ENCODE data around the gene DPY30.

GRCh38 chr2:32061973-32062861, 22.6 kb upstream of the DPY30 start:
- TF ChIP-seq CTCF (conservative IDR thresholded peaks at IDR 0.05; ENCODE audit: low read depth in 2 of 2) (no peak), EZH2 (IDR thresholded peaks at IDR 0.05; ENCODE audit: low read depth, unreplicated experiment) (no peak), POLR2AphosphoS5 (IDR thresholded peaks at IDR 0.05; ENCODE audit: low read depth) (no peak), EZH2phosphoT487 (IDR thresholded peaks at IDR 0.05; ENCODE audit: unreplicated experiment) (no peak), JUNB (IDR thresholded peaks at IDR 0.05; ENCODE audit: unreplicated experiment) (no peak), ZNF331 (CRISPR knock-in tag; IDR thresholded peaks at IDR 0.05; ENCODE audit: low read depth) (no peak), NANOG (IDR thresholded peaks at IDR 0.05; ENCODE audit: borderline replicate concordance) (no peak), ZNF114 (CRISPR knock-in tag; IDR thresholded peaks at IDR 0.05) (no peak), ETS1 (IDR thresholded peaks at IDR 0.05) (no peak)
- TF ChIP-seq, protein P1, sequence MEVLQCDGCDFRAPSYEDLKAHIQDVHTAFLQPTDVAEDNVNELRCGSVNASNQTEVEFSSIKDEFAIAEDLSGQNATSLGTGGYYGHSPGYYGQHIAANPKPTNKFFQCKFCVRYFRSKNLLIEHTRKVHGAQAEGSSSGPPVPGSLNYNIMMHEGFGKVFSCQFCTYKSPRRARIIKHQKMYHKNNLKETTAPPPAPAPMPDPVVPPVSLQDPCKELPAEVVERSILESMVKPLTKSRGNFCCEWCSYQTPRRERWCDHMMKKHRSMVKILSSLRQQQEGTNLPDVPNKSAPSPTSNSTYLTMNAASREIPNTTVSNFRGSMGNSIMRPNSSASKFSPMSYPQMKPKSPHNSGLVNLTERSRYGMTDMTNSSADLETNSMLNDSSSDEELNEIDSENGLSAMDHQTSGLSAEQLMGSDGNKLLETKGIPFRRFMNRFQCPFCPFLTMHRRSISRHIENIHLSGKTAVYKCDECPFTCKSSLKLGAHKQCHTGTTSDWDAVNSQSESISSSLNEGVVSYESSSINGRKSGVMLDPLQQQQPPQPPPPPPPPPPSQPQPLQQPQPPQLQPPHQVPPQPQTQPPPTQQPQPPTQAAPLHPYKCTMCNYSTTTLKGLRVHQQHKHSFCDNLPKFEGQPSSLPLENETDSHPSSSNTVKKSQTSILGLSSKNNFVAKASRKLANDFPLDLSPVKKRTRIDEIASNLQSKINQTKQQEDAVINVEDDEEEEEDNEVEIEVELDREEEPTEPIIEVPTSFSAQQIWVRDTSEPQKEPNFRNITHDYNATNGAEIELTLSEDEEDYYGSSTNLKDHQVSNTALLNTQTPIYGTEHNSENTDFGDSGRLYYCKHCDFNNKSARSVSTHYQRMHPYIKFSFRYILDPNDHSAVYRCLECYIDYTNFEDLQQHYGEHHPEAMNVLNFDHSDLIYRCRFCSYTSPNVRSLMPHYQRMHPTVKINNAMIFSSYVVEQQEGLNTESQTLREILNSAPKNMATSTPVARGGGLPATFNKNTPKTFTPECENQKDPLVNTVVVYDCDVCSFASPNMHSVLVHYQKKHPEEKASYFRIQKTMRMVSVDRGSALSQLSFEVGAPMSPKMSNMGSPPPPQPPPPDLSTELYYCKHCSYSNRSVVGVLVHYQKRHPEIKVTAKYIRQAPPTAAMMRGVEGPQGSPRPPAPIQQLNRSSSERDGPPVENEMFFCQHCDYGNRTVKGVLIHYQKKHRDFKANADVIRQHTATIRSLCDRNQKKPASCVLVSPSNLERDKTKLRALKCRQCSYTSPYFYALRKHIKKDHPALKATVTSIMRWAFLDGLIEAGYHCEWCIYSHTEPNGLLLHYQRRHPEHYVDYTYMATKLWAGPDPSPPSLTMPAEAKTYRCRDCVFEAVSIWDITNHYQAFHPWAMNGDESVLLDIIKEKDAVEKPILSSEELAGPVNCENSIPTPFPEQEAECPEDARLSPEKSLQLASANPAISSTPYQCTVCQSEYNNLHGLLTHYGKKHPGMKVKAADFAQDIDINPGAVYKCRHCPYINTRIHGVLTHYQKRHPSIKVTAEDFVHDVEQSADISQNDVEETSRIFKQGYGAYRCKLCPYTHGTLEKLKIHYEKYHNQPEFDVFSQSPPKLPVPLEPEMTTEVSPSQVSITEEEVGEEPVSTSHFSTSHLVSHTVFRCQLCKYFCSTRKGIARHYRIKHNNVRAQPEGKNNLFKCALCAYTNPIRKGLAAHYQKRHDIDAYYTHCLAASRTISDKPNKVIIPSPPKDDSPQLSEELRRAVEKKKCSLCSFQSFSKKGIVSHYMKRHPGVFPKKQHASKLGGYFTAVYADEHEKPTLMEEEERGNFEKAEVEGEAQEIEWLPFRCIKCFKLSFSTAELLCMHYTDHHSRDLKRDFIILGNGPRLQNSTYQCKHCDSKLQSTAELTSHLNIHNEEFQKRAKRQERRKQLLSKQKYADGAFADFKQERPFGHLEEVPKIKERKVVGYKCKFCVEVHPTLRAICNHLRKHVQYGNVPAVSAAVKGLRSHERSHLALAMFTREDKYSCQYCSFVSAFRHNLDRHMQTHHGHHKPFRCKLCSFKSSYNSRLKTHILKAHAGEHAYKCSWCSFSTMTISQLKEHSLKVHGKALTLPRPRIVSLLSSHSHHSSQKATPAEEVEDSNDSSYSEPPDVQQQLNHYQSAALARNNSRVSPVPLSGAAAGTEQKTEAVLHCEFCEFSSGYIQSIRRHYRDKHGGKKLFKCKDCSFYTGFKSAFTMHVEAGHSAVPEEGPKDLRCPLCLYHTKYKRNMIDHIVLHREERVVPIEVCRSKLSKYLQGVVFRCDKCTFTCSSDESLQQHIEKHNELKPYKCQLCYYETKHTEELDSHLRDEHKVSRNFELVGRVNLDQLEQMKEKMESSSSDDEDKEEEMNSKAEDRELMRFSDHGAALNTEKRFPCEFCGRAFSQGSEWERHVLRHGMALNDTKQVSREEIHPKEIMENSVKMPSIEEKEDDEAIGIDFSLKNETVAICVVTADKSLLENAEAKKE (CRISPR knock-in tag; IDR thresholded peaks at IDR 0.05): no peak
- TF ChIP-seq, protein P2, sequence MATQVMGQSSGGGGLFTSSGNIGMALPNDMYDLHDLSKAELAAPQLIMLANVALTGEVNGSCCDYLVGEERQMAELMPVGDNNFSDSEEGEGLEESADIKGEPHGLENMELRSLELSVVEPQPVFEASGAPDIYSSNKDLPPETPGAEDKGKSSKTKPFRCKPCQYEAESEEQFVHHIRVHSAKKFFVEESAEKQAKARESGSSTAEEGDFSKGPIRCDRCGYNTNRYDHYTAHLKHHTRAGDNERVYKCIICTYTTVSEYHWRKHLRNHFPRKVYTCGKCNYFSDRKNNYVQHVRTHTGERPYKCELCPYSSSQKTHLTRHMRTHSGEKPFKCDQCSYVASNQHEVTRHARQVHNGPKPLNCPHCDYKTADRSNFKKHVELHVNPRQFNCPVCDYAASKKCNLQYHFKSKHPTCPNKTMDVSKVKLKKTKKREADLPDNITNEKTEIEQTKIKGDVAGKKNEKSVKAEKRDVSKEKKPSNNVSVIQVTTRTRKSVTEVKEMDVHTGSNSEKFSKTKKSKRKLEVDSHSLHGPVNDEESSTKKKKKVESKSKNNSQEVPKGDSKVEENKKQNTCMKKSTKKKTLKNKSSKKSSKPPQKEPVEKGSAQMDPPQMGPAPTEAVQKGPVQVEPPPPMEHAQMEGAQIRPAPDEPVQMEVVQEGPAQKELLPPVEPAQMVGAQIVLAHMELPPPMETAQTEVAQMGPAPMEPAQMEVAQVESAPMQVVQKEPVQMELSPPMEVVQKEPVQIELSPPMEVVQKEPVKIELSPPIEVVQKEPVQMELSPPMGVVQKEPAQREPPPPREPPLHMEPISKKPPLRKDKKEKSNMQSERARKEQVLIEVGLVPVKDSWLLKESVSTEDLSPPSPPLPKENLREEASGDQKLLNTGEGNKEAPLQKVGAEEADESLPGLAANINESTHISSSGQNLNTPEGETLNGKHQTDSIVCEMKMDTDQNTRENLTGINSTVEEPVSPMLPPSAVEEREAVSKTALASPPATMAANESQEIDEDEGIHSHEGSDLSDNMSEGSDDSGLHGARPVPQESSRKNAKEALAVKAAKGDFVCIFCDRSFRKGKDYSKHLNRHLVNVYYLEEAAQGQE (IDR thresholded peaks at IDR 0.05; ENCODE audit: unreplicated experiment): no peak
